Measurements from ENCODE around the gene OCEL1.

Gene OCEL1

DNA sequence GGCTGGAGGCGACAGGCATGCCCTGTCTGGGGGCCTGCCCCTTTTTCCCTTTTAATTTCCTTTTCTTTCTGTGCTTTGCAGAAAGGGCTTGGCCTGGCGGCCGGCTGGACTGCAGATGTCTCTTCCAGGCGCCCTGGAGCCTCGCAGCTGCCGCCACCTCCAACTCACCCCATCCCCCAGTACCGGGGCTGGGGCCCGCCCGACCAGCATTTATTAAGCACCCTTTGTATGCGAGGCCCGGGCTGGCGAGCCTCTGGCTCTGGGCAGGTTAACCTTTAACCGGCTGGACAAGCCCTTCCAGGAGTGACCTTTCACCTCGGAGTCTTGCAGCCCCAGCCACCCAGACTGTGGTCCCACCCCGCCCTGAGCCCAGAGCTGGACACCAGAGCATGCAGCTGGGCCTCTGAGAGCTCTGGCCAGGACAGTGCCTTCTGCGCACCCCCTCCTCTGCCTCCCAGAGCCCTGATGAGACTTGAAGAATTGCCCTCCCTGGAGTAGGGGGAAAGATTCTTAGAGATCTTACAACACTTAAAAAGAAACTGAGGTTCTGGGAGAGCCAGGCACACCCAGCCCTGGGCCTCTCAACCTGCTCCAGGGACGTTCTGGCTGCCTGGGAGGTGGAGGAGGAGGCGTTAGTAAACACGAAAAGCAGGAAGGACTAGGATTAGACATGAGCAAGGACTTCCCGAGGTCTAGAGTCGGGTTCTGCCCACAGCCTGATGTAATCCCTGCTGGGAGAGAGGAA is 20.8 kb downstream of the OCEL1 start:
- Histone ChIP-seq H3F3A (ENCODE audit: insufficient read depth, low read length) (no peaks in the 10 kb centered on the region), H3K9me2 (ENCODE audit: low read depth, low read length) (no peaks in the 10 kb centered on the region), H3K36me3 (ENCODE audit: insufficient read depth, low read length) (no peaks in the 10 kb centered on the region), H2AFZ (ENCODE audit: low read length) (no peak overlapping the region), H3K27me3 (ENCODE audit: insufficient read depth, low read length) (no peaks in the 10 kb centered on the region), H3K27ac (ENCODE audit: low read depth, low read length, poor library complexity, severe bottlenecking) (peak overlapping the region; percentile 80), H3K4me2 (ENCODE audit: low read length) (peak overlapping the region; percentile 95), H3K9ac (ENCODE audit: low read length) (peak overlapping the region; percentile 90), H3K79me2 (ENCODE audit: insufficient read depth, low read length) (no peaks in the 10 kb centered on the region), H3K4me1 (ENCODE audit: insufficient read depth, low read length, severe bottlenecking) (peaks cover 36% of the 10 kb centered on the region), H3K4me3 (ENCODE audit: low read depth, low read length, poor library complexity, severe bottlenecking) (peak overlapping the region; percentile 79), H3K9me3 (ENCODE audit: low read length) (no peaks in the 10 kb centered on the region), H4K20me1 (ENCODE audit: insufficient read depth, low read length) (no peaks in the 10 kb centered on the region)
- TF ChIP-seq, protein P1, sequence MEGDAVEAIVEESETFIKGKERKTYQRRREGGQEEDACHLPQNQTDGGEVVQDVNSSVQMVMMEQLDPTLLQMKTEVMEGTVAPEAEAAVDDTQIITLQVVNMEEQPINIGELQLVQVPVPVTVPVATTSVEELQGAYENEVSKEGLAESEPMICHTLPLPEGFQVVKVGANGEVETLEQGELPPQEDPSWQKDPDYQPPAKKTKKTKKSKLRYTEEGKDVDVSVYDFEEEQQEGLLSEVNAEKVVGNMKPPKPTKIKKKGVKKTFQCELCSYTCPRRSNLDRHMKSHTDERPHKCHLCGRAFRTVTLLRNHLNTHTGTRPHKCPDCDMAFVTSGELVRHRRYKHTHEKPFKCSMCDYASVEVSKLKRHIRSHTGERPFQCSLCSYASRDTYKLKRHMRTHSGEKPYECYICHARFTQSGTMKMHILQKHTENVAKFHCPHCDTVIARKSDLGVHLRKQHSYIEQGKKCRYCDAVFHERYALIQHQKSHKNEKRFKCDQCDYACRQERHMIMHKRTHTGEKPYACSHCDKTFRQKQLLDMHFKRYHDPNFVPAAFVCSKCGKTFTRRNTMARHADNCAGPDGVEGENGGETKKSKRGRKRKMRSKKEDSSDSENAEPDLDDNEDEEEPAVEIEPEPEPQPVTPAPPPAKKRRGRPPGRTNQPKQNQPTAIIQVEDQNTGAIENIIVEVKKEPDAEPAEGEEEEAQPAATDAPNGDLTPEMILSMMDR (IDR thresholded peaks at IDR 0.05; ENCODE audit: low read length) = no peak
- TF ChIP-seq EZH2 (IDR thresholded peaks at IDR 0.05; ENCODE audit: borderline replicate concordance, low read length) = no peak

DNA sequence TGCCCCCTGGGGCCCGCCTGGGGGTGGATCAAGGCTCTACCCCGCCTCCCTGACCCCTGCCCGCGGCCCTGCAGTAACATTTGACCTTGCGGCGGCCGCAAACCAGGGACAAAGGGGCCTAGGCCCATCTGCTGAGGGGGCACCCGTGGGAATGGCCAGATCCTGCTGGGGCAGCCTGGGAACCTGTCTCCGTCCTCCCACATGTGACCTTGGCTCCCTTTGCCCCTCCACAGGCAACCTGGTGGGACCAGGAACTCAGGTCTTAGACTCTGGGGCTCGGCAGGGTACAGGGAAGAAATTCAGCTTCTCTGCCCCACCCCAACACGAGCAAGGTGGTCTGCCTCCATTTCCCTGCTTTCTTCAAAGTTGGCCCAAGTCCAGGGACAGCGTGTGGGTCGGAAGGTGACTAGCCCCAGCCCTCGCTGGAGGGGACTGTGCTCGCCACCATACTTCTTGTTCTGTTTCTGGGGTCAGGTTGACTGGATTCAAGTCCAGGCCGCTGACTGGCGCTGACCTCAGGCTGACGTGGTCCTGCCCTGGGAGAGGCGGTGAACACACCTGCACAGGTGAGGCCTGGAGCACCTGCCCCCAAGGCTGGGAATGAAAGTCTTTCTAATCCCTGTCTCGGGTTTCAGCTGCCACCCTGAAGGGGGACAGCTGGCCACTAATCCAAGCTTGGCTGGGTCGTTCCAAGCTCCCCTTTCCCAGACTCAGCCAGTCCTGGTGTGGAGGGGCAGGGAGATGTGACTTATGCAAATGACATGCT is 22.2 kb downstream of the OCEL1 start:
- Histone ChIP-seq H3K9me2 (ENCODE audit: low read depth, low read length) (no peaks in the 10 kb centered on the region), H3K4me3 (ENCODE audit: low read depth, low read length, poor library complexity, severe bottlenecking) (no peak overlapping the region), H3K4me1 (ENCODE audit: insufficient read depth, low read length, severe bottlenecking) (peaks cover 25% of the 10 kb centered on the region), H2AFZ (ENCODE audit: low read length) (no peak overlapping the region), H3K4me2 (ENCODE audit: low read length) (no peak overlapping the region), H3K9me3 (ENCODE audit: low read length) (no peaks in the 10 kb centered on the region), H3F3A (ENCODE audit: insufficient read depth, low read length) (no peaks in the 10 kb centered on the region), H3K79me2 (ENCODE audit: insufficient read depth, low read length) (no peaks in the 10 kb centered on the region), H4K20me1 (ENCODE audit: insufficient read depth, low read length) (no peaks in the 10 kb centered on the region), H3K27ac (ENCODE audit: low read depth, low read length, poor library complexity, severe bottlenecking) (no peak overlapping the region), H3K9ac (ENCODE audit: low read length) (no peak overlapping the region), H3K36me3 (ENCODE audit: insufficient read depth, low read length) (no peaks in the 10 kb centered on the region), H3K27me3 (ENCODE audit: insufficient read depth, low read length) (no peaks in the 10 kb centered on the region)
- TF ChIP-seq, protein P1 (IDR thresholded peaks at IDR 0.05; ENCODE audit: low read length) = no peak
- no peak for TF ChIP-seq EZH2 (IDR thresholded peaks at IDR 0.05; ENCODE audit: borderline replicate concordance, low read length)

DNA sequence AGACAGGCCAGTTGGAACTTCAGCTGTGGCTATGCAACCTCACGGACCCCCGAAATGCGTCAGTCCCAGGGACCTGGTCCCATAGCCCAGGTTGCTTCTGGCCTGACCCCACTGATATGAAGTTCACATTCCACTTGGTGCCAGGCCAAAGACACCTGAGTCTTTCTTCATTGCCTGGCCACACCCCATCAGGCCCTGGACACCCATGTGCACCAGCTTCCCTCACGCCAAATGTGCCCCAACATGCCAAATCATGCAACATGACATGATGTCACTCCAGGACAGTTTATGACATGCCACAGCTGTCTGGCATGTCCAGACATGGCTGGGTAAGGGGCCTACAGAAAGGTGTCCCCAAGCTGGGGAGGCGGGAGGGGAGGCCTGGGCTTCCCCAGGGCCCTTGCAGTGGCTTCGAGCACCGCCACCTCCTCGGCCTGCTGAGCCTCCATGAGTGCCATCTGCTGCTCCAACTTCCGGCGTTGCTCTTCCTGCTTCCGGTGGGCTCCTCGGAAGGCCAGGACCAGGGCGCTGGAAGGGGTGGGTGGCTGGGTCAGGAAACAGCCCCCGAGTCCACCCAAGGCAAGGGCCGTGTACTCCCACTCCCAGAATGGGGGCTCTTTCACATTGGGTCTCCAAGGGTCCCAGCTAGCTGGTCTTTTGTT is 24.0 kb downstream of the OCEL1 start:
- no peak overlapping the region for H3K9ac ChIP-seq (ENCODE audit: low read length)
- H3K27ac ChIP-seq (ENCODE audit: low read depth, low read length, poor library complexity, severe bottlenecking) = no peak overlapping the region
- peaks cover 8% of the 10 kb centered on the region for H3K4me1 ChIP-seq (ENCODE audit: insufficient read depth, low read length, severe bottlenecking)
- H3K79me2 ChIP-seq (ENCODE audit: insufficient read depth, low read length) = no peaks in the 10 kb centered on the region
- H2AFZ ChIP-seq (ENCODE audit: low read length) = no peak overlapping the region
- no peak overlapping the region for H3K4me2 ChIP-seq (ENCODE audit: low read length)
- H3F3A ChIP-seq (ENCODE audit: insufficient read depth, low read length) = no peaks in the 10 kb centered on the region
- no peak overlapping the region for H3K4me3 ChIP-seq (ENCODE audit: low read depth, low read length, poor library complexity, severe bottlenecking)
- H3K27me3 ChIP-seq (ENCODE audit: insufficient read depth, low read length) = 0 out of 2 replicates have a peak, but pooled peaks cover 5% of the 10 kb centered on the region
- H3K9me3 ChIP-seq (ENCODE audit: low read length) = no peaks in the 10 kb centered on the region
- no peaks in the 10 kb centered on the region for H3K36me3 ChIP-seq (ENCODE audit: insufficient read depth, low read length)
- no peaks in the 10 kb centered on the region for H3K9me2 ChIP-seq (ENCODE audit: low read depth, low read length)
- H4K20me1 ChIP-seq (ENCODE audit: insufficient read depth, low read length) = no peaks in the 10 kb centered on the region
- TF ChIP-seq, protein P1 (IDR thresholded peaks at IDR 0.05; ENCODE audit: low read length) = no peak
- no peak for TF ChIP-seq EZH2 (IDR thresholded peaks at IDR 0.05; ENCODE audit: borderline replicate concordance, low read length)

Measured in OCI-LY1 (cell line).